ENCODE data around the gene PDE8A.

PDE8A gene

DNA sequence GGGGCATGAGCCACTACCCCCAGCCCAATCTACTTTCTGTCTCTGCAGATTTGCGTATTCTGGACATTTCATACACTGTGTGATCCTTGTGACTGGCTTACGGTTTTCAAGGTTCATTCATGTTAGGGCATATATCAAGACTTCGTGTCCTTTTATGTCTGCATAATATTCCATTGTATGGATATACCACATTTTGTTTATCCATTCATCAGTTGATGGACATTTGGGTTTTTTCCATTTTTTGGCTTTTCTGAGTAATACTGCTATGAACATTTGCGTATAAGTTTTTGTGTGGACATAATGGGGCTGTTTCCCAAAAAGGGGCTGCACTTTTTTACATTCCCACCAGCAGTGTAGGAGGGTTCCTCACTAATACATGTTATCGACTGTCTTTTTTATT, 106.6 kb downstream of the PDE8A start:
- no peak for DNase-seq (ENCODE audit: low spot score)

DNA sequence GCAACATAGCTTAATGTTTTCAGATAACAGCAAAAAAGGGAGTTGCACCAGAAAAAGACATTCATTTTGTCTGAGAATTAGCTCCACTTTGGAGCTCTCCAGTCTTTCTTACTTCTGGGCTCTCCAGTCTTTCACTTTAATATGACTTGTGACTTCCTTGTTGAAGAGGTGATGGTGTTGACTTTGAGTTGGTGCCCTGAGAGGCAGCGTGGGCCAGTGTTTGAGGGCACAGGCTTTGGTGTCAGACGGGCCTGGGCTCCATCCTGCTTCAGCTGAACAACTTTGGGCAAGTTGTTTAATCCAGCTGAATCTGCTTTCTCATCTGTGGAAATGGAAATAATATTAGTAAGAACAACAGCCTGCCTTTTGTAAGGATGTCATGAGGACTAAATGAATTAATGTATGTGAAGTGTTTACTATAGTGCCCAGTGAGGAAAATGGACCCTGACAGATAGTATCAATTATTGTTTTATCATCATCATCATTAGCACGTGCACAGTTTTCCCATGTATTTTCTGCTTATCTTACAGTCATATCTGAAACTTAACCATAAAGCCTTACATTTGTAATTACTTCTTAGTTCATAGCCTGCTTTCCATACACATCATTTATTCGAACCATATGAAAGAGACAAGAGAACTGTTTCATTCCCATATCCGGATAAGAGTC, 108.4 kb downstream of the PDE8A start:
- no peak for DNase-seq (ENCODE audit: low spot score)

DNA sequence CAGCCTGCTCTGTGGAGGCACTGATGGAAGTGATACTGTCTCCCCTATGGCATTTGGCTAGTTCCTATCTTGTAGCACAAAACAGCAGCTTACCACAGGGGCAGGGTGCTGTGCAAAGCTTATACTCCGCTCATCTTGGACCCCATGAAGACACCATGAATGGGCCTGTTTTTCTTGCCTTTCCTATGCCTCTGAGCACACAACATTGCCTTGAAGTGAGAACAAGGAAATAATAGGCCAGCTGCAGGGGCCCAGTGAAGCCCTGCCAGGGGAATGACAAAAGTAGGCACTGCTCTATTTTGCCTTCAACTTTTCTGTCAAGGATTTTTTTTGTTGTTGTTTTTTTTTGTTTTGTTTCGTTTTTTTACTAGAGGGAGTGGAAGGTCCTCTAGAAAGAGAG, 110.3 kb downstream of the PDE8A start:
- DNase-seq (ENCODE audit: low spot score), result no peak

DNA sequence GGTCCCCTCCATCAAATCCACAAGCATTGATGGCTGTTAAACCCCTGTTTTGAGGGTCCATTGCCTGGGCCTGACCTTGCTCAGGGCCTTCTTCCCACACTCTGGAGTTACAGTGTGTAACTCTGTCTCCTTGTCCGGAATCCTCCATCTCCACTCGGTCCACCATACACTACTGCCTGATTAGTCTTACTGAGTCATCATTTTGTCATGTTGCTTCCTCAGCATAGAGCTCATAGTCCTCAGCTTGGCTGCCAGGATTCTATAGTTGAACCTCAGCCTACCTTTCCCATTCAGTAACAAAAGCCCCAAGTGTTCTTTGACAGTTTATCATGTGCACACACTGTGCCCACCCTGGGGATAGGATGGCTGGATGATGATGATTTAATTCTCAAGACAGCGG, 113.0 kb downstream of the PDE8A start:
- no peak for DNase-seq (ENCODE audit: low spot score)

DNA sequence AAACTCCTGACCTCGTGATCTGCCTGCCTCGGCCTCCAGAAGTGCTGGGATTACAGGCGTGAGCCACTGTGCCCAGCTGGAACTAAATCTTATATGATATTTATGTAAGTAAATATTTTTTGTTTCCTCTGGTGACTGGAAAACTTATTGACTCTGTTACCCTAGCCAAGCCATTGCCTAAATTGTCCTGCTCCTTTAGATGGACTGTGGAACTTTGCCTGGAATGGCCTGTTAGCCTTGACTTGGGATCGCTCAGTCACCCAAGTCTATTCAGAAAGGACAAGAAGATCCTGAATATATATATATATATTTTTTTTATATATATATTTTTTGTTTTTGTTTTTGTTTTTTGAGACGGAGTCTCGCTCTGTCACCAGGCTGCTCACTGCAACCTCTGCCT, 113.9 kb downstream of the PDE8A start:
- DNase-seq (ENCODE audit: low spot score), result no peak

DNA sequence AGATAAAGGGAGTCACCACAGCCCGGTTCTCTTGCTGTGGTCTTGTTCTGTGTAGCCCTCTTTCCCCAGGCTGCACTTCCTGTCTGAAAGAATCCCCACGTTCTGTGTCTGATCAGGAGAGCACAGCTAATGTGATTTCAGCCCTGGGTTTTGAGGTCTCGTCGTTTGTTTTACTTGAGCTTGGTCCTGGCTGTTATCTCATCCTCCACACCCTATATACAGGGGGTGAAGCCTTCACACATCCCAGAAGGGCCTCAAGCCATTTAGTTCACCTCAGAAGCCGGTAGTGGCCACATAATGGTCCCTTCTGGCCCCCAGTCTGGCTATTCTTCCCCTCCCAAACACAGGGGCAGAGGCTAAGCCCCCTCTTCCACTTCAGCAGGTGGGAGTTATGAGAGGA, 115.6 kb downstream of the PDE8A start:
- no peak for DNase-seq (ENCODE audit: low spot score)

DNA sequence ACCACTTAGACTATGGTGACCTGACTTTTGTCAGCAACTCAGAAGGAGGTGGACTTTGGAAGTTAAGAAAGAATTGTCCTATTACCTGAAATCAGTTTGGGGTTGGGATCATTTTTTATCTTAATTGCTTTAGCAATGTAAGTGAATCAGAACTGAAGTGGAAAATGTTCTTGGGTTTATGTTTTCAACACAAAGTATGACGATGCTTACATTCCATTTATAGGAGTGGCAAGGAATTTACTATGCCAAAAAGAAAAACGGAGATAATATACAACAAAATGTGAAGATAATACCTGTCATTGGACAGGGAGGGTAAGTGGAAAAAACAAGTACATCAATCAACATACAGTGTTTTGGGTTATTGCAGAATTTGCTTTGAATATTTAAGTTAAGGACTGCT, 116.1 kb downstream of the PDE8A start:
- no peak for DNase-seq (ENCODE audit: low spot score)

DNA sequence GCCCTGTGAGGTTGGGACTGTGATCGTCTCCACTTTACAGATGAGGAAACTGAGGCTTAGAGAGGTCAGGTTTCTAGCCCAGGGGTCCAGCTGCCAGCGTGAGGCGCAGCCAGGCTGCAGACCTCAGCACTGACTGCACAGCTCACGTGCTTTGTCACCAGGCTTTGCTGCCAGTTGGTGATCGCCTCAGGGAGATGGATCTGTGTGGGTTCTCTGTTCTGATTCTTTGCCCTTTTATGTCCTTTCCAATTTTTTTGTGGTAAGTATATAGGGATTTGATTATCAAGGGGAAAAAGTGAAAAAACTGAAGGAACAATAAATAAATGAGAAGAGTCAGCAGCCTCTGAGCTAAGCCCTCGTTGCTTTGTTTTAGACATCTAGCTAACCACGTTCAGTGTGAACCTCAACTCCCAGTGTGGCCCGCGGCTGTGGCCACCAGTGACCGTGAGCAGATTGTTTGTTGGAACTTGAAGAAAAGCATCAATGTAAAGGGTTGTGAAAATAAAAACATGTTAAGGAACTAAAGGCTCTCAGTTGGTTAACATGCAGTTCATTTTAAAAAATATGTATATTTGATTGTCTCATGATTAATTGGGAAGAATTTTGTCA, 117.6 kb downstream of the PDE8A start:
- no peak for DNase-seq (ENCODE audit: low spot score)

DNA sequence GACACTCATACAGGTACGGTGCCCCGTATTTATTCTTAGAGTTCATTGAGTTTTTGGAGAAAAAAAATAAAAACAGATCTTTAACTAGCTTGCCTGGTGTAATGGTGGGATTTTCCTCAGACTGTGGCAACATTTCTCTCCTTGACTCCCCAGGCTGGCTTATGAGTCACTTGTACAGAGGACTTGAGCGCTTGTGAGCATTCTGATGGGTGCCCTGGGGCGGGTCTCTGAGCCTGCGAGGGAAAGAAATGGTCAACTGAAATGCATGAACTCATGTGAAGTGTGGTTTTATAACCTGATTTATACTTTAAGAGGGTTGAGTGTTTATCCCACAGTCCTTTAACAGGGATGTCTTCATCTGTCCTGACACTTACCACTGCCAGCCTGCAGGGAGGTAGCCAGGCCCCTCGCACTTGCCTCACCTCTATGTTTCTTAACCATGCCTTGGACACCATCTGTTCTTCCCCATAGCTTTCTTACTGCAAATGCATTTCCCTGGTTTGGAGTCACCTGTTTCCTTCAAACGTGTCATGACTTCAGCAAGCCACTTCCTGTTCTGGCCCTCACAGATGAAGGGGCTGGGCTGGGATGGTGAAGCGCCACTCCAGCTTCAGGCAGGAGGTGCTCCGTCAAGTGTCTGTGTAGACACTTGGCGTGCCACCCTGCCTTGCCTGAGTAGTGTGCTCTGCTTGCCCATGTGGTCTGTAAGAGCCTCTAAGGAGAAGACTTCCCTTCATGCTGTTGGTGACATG, 118.7 kb downstream of the PDE8A start:
- DNase-seq (ENCODE audit: low spot score), result peak; percentile 8

DNA sequence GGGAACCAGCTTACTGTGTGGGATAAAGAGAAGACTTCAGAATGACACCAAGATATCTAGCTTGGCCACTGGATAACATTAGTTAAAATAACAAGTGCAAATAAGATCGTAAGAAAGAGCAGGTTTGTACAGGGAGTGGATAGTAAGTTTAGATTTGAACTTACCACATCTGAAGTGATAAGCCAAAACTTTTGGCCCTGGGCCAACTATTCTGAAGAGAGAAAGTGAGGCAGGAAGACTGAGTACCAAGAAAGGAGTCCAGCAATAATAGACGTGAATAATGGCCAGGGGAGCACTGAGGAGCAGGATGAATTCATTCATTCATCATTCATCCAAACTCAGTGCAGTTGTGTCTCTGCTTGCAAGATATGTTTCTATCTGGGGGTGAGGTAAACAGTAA, 122.9 kb downstream of the PDE8A start:
- no peak for DNase-seq (ENCODE audit: low spot score)

DNA sequence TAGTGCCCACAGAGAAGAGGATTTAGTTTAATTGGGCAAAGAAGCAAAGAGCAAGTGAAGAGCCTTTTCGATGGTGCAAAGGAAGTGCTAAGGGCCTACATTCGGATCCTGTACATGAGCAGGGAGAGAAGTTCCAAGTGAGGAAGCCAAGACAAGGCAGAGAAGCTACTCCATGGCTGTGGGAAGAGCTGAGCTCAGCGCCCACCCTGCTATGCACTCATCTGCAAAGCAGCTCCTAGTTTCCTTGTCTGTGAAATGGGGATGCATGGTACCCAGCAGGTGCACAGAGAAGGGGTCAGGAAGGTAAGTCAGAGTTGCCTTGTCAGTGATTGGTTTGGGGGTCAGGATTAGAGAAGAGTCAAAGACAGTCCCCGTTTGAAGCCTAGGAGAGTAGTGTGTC, 126.5 kb downstream of the PDE8A start:
- no peak for DNase-seq (ENCODE audit: low spot score)

DNA sequence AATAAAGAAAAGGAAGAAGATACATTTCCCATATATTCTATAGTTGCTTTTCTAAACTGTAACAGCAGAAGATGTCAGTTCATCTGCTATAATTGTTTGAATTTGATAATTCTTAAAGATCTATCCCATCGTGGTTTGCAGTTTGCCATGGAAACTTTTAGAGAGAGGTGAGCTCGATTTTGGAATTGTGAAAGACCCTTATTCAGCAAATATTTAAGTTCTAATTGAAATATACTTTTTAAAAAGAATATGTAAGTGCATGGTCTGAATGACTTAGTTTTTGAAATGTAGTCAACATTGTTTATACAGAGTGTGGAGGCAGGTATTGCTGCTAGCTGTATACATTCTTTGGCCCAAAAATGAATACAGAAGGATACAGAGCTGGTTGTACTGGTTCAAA, 127.7 kb downstream of the PDE8A start:
- no peak for DNase-seq (ENCODE audit: low spot score)

DNA sequence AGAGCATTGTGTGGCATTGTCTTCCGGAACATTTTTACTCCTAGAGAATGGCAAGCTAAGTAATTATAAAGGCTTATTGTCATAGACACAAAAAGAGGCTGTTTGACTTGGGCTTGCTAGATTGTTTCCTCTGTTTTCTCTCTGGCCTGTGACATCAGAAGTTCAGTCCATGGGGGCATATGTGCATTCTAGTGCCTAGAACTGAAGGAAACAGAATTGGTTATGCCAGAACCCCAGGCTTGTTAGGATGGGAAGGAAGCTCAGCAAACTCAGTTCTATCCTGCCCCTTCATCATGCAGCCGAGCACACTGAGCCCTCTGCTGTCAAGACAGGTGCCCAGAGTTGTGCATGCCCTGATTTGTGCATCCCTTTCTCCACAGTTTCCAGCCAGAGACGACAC, 131.3 kb downstream of the PDE8A start:
- DNase-seq (ENCODE audit: low spot score), result no peak

DNA sequence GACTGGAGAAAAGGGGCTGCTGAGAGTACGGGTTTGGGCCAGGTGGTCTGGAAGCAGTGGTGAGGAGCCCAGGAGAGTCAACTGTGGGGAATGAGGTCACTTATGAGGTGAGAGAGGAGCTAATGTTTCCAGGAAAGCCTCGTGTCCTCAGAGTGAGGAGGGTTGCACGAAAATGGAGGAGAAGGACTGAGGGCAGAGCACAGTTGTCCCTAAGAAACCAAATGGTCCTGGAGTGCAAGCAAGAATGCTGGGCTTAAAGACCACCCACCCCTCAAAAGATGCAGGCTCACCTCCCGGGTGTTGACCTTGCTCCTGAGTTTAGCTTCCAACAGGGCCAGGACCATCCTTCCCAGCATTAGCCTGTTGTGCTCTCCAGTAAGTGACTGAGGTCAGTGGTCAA, 133.2 kb downstream of the PDE8A start:
- DNase-seq (ENCODE audit: low spot score), result no peak

DNA sequence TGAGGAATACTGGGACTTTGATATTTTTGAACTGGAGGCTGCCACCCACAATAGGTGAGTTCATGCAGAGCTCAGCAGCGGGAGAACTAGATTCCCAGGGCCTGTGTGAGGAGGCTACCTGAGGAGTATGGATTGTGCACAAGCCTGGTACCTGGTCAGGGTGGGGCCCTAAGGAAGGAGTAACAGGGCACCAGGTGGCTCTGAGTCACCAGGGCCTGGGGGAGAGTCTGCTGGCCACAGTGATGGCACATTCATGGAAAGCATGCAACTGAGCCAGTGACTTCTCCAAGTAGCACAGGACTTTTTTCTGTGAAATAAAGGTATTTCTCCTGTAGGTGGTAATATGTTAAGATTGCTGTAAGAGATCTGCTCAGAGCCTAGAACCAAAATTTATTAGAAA, 134.4 kb downstream of the PDE8A start:
- DNase-seq (ENCODE audit: low spot score), result no peak

DNA sequence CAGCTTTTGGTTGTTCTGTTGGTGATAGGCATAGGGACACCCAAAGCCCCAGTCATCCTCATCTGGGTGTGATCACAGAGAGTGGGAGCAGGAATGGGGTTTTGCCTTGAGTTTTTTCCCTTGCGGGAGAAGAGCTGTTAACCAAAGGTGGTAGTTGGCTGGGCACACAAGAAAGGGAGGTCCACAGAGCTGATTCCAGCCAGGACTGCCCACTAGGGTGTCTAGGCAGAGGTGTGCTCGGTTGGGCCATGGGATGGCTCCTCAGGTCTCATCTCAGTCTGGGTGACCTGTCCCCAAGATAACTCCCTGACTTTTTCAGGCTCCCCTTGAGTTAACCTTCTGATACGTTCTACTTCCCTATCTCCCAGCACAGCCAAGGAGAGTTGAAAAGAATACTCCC, 134.8 kb downstream of the PDE8A start:
- DNase-seq (ENCODE audit: low spot score), result no peak

DNA sequence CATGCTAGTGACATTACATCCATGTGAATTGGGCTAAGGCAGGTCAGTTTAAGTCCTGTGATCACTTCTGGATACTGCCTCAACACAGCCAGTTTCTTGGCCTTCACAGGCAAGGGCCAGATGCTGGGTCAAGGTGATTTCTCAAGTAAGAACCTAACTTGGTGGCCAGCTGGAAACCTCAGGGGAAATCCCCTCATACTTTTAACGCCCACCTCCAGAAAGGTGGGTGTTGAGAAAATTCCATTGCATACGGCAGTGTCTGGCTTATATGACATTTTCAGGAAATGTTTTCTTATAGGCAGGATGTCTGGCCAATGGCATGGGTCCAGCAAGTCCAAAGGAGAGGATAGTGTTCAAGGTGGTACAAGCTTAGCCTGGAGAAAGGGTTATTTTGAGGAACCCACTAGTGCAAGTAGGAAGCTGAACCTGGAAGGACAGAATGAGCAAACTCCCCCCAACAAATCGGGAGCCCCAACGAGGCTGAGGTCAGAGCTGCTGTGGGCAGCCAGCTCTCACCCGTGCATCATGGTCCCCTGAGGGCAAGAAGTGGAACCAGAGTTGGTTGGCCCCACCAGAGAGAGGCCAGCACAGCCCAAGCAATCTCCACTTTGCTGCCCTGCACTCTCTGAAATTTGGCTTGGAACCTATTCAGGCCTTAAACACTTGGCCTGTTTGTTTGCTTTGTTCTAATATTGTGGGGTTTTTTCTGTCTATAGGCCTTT, 135.4 kb downstream of the PDE8A start:
- no peak for DNase-seq (ENCODE audit: low spot score)

DNA sequence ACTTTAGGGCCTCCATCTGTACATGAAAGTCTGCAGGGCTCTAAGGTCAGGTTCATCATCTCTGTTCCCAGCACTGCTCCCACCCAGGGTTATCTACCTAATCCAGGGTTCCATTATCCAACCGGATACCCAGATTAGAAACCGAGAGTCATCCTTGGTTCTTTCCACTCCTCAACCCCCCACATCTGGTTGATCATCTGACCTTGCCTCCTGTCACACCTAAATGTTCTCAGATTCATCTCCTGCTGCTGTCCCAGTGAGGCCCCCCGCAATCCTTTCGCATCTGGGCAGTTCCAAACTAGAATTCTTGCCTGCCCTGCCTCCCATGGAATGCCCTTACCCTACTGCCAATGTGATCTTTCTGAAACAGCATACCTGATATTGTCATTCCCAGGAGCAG, 136.5 kb downstream of the PDE8A start:
- DNase-seq (ENCODE audit: low spot score), result no peak

DNA sequence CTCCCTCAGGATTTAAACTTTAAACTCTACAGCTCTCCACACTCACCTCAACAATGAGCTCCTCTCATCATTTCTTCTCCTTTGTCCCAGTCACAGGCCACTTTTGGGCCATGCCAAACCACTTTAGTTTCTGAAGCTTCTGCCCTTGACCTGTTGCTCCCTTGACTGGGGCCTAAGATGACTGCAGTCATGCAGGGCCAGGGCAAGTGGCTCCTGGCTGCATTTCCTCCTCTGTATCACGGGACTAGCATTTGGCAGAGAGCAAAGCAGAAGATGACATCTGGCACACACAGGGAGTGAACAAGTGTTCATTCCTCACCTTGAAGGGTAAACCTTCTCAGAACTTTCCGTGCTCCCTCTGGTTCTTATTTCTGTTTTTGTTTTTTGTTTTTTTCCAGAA, 136.9 kb downstream of the PDE8A start:
- no peak for DNase-seq (ENCODE audit: low spot score)

DNA sequence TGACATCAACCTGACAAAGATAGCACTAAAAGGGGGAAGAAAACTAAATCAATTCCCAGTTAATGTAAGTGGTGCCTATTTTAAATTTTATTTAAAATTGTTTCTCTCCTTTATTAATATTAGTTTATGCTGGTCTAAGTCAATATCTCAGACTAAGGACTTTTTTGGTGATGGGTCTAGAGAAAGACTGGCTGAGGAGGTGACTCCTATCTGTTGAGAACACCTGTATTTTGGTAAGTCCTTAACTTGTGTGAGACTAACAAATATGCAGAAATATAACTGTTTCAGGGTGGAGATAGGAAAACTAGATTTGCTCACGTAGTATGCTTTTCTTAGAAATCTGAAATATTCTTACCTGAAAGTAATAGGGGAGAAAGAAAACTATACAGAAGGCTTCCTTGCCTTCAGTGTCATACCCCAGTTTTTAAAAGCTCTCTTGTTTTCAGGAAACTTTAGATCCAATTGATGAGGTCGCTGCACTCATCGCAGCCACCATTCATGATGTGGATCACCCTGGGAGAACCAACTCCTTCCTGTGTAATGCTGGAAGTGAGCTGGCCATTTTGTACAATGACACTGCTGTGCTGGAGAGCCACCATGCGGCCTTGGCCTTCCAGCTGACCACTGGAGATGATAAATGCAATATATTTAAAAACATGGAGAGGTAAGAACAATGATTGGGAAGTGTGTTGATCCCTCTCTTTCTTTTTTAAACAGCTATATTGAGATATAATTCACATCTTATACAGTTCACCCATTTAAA, 138.9 kb downstream of the PDE8A start:
- DNase-seq (ENCODE audit: low spot score), result no peak

DNA sequence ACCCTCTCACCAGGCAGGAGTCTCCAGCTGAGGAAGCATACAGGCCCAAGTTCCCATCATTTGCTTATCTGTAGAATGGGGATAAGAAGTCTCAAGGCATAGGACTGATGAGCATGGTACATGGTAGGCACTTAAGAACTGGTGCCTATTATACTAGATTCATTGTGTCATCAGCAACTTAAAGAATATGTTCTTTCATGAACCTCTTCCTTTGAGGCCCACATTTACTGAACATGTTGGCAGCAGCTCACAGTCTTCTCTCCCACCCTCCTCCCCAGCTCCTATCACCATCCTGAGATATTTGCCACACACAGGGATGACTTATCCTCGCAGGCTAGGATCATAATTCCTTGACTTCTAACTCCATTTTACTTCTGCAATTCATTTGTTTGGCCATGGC, 142.5 kb downstream of the PDE8A start:
- no peak for DNase-seq (ENCODE audit: low spot score)

DNA sequence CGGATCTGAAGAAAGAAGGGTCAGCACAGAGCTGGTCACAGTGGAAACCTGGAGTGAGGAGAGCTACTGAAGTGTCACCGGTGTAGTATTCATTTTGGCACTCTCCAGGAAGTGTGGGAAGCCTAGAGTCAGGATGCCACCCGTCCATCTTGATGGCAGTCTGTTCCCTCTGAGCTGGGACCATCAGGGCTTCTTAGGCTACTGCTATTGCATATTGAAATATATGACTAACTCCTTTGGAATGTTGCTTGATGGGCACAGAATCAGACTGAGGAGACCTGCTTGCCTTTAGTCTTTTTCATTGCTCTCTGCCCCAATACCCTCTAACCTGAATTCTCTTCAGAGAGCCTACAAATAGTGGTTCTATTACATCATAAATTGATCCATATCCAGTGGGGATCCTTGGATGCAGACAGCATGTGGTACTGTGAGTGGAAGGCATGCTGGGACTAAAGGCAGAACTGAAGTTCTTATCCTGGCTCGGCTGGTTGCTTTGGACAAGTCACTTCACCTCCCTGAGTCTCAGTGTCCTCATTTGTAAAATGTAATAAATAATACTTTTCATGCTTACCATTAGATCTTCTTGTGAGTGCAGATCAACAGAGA, 143.5 kb downstream of the PDE8A start:
- DNase-seq (ENCODE audit: low spot score), result no peak
